ENCODE measurements around the gene ZNF454.

DNA sequence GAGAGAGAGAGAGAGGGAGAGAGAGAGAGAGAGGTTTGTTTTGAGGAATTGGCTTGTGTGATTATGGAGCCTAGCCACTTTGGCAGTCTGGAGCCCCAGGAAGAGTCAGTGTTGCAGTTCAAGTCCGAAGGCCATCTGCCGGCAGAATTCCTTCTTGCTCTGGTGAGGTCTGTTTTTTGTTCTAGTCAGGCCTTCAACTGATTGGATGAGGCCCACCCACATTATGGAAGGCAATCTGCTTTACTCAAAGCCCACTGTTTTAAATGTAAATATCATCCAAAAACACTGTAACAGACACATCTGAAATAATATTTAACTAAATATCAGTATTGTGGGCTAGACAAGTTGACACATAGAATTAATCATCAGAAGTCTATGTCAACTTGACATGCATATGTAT lies 65.6 kb downstream of the ZNF454 start:
- TF ChIP-seq, protein P1, sequence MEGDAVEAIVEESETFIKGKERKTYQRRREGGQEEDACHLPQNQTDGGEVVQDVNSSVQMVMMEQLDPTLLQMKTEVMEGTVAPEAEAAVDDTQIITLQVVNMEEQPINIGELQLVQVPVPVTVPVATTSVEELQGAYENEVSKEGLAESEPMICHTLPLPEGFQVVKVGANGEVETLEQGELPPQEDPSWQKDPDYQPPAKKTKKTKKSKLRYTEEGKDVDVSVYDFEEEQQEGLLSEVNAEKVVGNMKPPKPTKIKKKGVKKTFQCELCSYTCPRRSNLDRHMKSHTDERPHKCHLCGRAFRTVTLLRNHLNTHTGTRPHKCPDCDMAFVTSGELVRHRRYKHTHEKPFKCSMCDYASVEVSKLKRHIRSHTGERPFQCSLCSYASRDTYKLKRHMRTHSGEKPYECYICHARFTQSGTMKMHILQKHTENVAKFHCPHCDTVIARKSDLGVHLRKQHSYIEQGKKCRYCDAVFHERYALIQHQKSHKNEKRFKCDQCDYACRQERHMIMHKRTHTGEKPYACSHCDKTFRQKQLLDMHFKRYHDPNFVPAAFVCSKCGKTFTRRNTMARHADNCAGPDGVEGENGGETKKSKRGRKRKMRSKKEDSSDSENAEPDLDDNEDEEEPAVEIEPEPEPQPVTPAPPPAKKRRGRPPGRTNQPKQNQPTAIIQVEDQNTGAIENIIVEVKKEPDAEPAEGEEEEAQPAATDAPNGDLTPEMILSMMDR (IDR thresholded peaks at IDR 0.05), result no peak
- no peak for TF ChIP-seq BHLHE40 (IDR thresholded peaks at IDR 0.05; ENCODE audit: low read depth, low read length)

Data from A549 (cell line).